ENCODE results near the gene ELMO1. TPM values are rescaled to one million over a fixed set of nuclear protein-coding genes. Genes with fewer than 3 reads are reported as not detected.

ELMO1 gene
- total RNA-seq, 1 donor from 2014 or later = 29.4 TPM

GRCh38 chr7:37149773-37150124, 298.9 kb downstream of the ELMO1 start:
- Mint-ChIP-seq H3K4me3 (no peak overlapping the region), H3K27ac (no peak overlapping the region), H3K4me1 (ENCODE audit: unreplicated experiment) (no peaks in the 10 kb centered on the region), H3K9me3 (no peaks in the 10 kb centered on the region), H3K27me3 (no peaks in the 10 kb centered on the region), H3K36me3 (no peaks in the 10 kb centered on the region)
- no peak for DNase-seq (ENCODE audit: extremely low spot score, unreplicated experiment)
- TF ChIP-seq, protein P1, sequence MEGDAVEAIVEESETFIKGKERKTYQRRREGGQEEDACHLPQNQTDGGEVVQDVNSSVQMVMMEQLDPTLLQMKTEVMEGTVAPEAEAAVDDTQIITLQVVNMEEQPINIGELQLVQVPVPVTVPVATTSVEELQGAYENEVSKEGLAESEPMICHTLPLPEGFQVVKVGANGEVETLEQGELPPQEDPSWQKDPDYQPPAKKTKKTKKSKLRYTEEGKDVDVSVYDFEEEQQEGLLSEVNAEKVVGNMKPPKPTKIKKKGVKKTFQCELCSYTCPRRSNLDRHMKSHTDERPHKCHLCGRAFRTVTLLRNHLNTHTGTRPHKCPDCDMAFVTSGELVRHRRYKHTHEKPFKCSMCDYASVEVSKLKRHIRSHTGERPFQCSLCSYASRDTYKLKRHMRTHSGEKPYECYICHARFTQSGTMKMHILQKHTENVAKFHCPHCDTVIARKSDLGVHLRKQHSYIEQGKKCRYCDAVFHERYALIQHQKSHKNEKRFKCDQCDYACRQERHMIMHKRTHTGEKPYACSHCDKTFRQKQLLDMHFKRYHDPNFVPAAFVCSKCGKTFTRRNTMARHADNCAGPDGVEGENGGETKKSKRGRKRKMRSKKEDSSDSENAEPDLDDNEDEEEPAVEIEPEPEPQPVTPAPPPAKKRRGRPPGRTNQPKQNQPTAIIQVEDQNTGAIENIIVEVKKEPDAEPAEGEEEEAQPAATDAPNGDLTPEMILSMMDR (conservative IDR thresholded peaks at IDR 0.05) = no peak

DNA sequence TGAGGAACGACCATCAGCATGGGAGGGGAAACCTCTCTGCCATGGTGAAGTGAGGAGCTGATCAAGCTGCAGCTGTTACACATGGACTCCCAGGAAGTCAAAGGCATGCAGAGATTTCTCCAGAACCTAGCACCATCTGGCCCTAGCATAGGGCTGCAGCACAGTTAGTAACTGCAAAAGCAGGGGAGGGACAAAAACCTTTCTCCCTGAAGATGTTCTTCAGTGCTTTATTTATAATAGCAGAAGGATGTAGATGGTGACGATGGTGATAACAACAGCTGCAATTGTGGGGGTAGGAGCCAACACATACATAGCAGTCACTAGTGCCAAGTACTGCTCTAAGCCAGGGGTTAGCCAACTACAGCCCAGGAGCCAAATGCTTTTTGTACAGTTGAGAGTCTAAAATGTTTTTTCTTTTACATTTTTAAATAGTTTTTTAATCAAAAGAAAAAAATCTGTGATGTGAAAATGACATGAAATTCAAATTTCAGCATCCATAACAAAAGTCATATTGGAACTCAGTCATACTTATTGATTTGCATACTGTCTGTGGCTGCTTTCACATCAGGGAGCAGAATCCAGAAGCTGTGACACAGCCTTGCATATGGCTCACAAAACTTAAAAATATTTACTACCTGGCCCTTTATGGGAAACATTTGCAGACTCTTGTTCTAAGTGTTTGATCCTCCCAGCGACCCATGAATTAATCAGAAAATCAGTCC, 299.5 kb downstream of the ELMO1 start:
- no peaks in the 10 kb centered on the region for H3K9me3 Mint-ChIP-seq
- DNase-seq (ENCODE audit: extremely low spot score, unreplicated experiment) = no peak
- no peaks in the 10 kb centered on the region for H3K36me3 Mint-ChIP-seq
- no peak overlapping the region for H3K4me3 Mint-ChIP-seq
- H3K4me1 Mint-ChIP-seq (ENCODE audit: unreplicated experiment) = no peaks in the 10 kb centered on the region
- H3K27me3 Mint-ChIP-seq = no peaks in the 10 kb centered on the region
- TF ChIP-seq, protein P1 (conservative IDR thresholded peaks at IDR 0.05) = no peak
- no peak overlapping the region for H3K27ac Mint-ChIP-seq

- Mint-ChIP-seq H3K27me3 (no peaks in the 10 kb centered on the region), H3K4me3 (no peak overlapping the region), H3K27ac (no peak overlapping the region), H3K36me3 (no peaks in the 10 kb centered on the region), H3K9me3 (peaks cover 3% of the 10 kb centered on the region), H3K4me1 (ENCODE audit: unreplicated experiment) (no peaks in the 10 kb centered on the region)
- TF ChIP-seq, protein P1 (conservative IDR thresholded peaks at IDR 0.05) = no peak
- no peak for DNase-seq (ENCODE audit: extremely low spot score, unreplicated experiment)
Measured at GRCh38 chr7:37145682-37146081, 303.0 kb downstream of the ELMO1 start.

DNA sequence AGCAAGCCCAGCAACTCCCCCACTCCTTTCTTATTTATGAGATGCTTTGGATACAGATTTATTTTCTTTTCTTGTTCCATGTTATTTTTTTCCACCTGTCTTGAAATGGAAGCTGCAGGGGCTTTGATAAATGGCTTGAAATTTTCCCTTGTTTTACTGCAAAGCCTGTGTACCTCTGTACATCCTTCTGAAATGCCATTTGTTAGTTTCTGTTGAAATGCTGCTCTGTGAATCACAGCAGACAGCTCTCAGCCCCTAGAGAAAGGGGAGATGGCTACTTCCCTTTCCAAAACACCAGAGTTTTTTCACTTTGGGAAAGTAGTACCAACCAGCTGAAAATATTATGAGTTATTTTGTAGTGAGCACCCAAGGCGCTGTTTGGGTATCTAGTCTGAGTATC, 304.2 kb downstream of the ELMO1 start:
- H3K36me3 Mint-ChIP-seq = no peaks in the 10 kb centered on the region
- no peaks in the 10 kb centered on the region for H3K27me3 Mint-ChIP-seq
- H3K4me1 Mint-ChIP-seq (ENCODE audit: unreplicated experiment) = no peaks in the 10 kb centered on the region
- no peak overlapping the region for H3K4me3 Mint-ChIP-seq
- TF ChIP-seq, protein P1 (conservative IDR thresholded peaks at IDR 0.05) = no peak
- no peak for DNase-seq (ENCODE audit: extremely low spot score, unreplicated experiment)
- H3K27ac Mint-ChIP-seq = no peak overlapping the region
- peaks cover 7% of the 10 kb centered on the region for H3K9me3 Mint-ChIP-seq

DNA sequence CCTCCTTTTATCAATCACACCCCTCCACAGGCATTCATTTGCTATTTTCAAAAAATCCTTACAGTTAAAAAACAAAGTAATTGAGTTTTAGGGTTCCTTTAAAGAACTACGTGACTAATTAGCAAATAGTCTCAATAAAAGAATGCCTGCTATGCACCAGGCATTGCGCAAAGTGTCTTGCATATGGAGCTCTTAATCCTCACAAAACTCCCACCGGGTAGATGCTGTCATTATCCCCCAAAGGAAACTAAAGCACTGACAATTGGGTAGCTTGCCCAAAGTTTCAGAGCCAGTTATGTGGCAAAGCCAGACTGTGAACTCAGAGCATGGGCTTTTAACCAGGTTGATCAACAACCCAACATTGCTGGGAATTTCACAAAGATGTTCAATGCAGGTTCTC, 305.7 kb downstream of the ELMO1 start:
- Mint-ChIP-seq H3K9me3 (peaks cover 7% of the 10 kb centered on the region), H3K27me3 (no peaks in the 10 kb centered on the region), H3K4me1 (ENCODE audit: unreplicated experiment) (no peaks in the 10 kb centered on the region), H3K4me3 (no peak overlapping the region), H3K27ac (no peak overlapping the region), H3K36me3 (no peaks in the 10 kb centered on the region)
- no peak for DNase-seq (ENCODE audit: extremely low spot score, unreplicated experiment)
- TF ChIP-seq, protein P1 (conservative IDR thresholded peaks at IDR 0.05) = no peak

Measured in type B pancreatic cell (in vitro differentiated cells).